Activated gamma-delta T cell treated with anti-CD3 and anti-CD28 coated beads, Interleukin-2, amount 50 U/mL, for 16 hours (primary cell): ENCODE measurements around the gene EMP3.
"Not testable (repeated sequence)": the region's sequence is repeated elsewhere in the genome, so short reads cannot be mapped to it uniquely, and the experiment has no call there.

Experiments used
- DNase-seq: peaks from one replicate; pipeline ENCODE4 v3.0.0-alpha.2; 2020; ENCODE audit warnings: low read depth

The EMP3 gene

GRCh38 chr19:48325265-48325910 lies at the start of gene EMP3:
Gene EMP3 (plus strand): TSS chr19:48325552. CDS start chr19:48326845, 1,293 bp downstream.
- peak; percentile 76 for DNase-seq

GRCh38 chr19:48279747-48280146 lies 45.6 kb upstream of the EMP3 start:
- no peak for DNase-seq

GRCh38 chr19:48283908-48284307 lies 41.4 kb upstream of the EMP3 start:
- DNase-seq, result no peak

GRCh38 chr19:48284896-48285295 lies 40.5 kb upstream of the EMP3 start:
- DNase-seq, result no peak

- no peak for DNase-seq
These were observed 37.6 kb upstream of the EMP3 start for GRCh38 chr19:48287748-48288147.

- no peak for DNase-seq
These were observed 35.0 kb upstream of the EMP3 start for GRCh38 chr19:48290401-48290770.

DNA sequence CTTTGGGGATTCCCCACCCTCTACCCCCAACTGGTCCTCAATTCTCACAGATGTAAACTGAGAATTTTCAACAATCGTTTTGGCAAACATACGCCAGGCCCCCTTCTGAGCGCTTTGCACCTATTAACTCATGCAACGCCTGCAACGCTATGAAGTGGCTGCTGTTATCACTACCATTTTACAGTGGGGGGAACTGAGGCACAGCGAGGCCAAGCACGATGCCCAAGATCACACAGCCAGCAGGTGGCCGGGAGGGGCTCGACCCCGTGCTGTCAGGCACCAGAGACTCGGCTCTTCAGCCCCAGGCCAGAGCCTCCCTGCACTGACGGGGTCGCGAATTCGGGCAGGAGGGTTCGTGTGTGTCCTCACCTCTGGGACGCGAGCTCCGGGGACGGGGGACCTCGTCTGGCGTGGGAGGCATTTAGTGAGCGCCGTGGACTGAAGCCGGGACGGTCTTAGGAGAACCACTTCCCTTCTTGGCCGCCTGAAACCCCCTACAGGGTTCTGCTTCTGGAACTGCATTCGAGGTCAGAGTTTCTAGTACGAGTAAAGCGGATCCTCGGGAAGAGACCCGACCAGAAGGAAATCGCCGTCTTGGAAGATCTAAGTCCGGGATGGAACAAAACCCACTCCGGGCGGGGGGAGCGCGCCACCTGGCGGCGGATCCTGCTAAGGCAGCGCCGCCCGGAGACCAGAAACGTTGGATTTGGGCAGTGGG lies 34.4 kb upstream of the EMP3 start:
- DNase-seq, result peak; percentile 47

DNA sequence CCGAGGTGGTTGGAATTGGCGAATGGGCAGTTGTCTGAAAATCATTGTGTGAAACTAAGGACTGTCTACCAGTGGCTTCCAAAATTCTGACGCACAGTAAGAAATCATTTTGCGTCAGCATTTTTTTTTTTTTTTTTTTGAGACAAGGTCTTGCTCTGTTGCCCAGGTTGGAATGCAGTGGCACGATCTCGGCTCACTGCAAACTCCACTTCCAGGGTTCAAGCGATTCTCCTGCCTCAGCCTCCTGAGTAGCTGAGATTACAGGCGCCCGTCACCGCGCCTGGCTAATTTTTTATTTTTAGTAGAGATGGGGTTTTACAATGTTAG lies 33.9 kb upstream of the EMP3 start:
- DNase-seq, result not testable (repeated sequence)

- DNase-seq, result no peak
These were observed 32.6 kb upstream of the EMP3 start for GRCh38 chr19:48292798-48293197.

GRCh38 chr19:48295458-48295857 lies 29.9 kb upstream of the EMP3 start:
- DNase-seq, result no peak

DNA sequence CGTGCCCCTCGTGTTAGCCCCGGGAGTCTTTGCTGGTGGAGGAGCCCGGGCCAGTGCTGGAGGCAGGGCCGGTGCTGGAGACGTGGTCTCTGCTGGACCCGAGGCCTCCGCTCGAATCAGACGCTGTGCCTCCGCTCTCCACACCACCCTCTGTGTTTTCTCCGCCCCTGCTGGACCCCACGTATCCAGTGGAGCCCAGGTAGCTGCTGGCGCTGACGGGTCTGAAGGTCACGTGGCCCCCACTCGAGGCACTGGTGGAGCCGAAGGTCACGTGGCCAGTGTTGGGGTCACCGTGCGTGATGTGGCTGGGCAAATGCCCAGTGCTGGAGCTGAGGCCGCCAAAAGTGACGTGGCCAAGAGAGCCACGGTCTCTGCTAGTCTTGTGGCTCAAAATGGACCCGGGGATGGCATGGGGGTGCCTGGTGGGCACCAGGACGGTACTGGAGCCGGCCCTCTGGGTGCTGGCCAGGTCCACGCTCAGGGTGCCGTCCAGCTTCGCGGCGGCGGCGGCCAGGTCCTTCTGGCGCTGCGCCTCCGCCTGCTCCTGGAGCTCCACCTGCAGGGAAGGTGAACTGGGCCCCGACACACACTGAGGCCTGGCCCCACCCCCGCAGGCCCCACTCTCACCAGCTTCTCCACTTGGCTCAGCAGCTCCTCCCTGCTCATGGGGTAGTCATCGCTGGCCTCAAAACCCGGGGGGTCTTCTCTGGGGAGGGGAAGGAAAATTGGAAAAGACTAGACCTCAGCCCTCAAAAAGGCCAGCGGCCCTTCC lies 28.2 kb upstream of the EMP3 start:
- no peak for DNase-seq

GRCh38 chr19:48297975-48298374 lies 27.4 kb upstream of the EMP3 start:
- DNase-seq, result no peak

- no peak for DNase-seq
These were observed 23.3 kb upstream of the EMP3 start for GRCh38 chr19:48301886-48302599.

DNA sequence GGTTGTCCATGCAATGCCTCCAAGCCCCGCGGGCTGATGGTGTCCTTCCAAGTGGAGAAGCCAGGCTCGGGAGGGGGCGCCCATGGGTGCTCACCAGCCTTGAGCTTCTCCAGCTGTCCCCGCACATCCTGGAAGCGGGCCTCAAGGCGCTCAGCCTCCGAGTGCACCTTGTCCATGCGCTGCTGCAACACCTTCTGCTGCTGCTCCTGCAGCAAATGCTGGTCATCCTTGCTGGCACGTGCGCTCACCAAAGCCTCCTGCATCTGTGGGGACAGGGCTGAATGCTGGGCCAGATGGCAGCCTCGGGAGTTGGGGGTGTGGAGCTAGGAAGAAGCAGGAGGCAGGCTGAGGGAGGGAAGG lies 22.8 kb upstream of the EMP3 start:
- no peak for DNase-seq

DNA sequence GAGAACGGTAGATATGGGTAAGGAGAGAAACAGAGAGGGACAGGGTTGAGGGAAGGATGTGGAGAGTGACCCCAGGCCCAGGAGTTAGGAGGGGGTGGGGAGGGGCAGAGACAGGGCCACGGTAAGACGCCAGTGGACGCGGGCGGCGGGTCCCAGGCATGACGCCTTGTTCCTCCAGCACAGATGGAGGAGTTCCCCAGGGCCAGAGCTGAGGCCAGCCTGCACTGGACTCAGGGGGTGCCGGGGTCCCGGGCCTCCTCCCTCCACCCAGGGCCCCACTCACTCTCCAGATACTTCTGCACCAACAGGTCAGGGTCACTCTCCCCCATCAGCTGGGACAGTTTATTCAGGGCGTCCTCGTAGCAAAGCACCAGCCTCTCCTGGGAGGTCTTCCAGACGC lies 22.0 kb upstream of the EMP3 start:
- no peak for DNase-seq

GRCh38 chr19:48303866-48304265 lies 21.5 kb upstream of the EMP3 start:
- DNase-seq, result no peak

GRCh38 chr19:48308631-48309586 lies 16.4 kb upstream of the EMP3 start:
- no peak for DNase-seq

- not testable (repeated sequence) for DNase-seq
These were observed 15.6 kb upstream of the EMP3 start for GRCh38 chr19:48309731-48310130.

- DNase-seq, result no peak
These were observed 15.1 kb upstream of the EMP3 start for GRCh38 chr19:48310227-48310626.

GRCh38 chr19:48311384-48311783 lies 14.0 kb upstream of the EMP3 start:
- DNase-seq, result no peak

- DNase-seq, result no peak
These were observed 9.6 kb upstream of the EMP3 start for GRCh38 chr19:48315712-48316111.

GRCh38 chr19:48317708-48317960 lies 7.7 kb upstream of the EMP3 start:
- not testable (repeated sequence) for DNase-seq
